Left ventricle myocardium inferior (tissue), 1 donor: ENCODE data around the gene SLC7A14. TPM values are rescaled to one million over a fixed set of nuclear protein-coding genes. Genes with fewer than 3 reads are reported as not detected.

Source experiments
- DNase-seq: peaks from one replicate; pipeline ENCODE4 v3.0.0-alpha.2; 2020
- H3K27ac ChIP-seq: fragments of 200-600 bp; replicated peaks from 2 replicates; pipeline ENCODE4 v1.8.0; 2021
- H3K27me3 ChIP-seq: fragments of 200-600 bp; 2 replicates; pipeline ENCODE4 v1.8.0; 2021; ENCODE audit warnings: low read depth
- H3K36me3 ChIP-seq: fragments of 200-600 bp; 2 replicates; pipeline ENCODE4 v1.8.0; 2021
- H3K4me1 ChIP-seq: fragments of 200-600 bp; 2 replicates; pipeline ENCODE4 v1.8.0; 2021
- H3K4me3 ChIP-seq: fragments of 200-600 bp; 2 replicates; pipeline ENCODE4 v1.8.0; 2021; ENCODE audit warnings: mild to moderate bottlenecking, moderate library complexity
- H3K9me3 ChIP-seq: fragments of 200-600 bp; replicated peaks from 2 replicates; pipeline ENCODE4 v1.8.0; 2021
- intact Hi-C: fragments of 100-400 bp; cut with micrococcal nuclease; formaldehyde crosslinking; loops from one replicate; pipeline ENCODE4 v1.11.0; 2022
- total RNA-seq: library from RNA; stranded (reverse); fragmentation: NEBNext Ultra II Directional; extraction: Animal tissue kit (Norgen Biotek cat#: 25700); gene quantifications from one replicate; pipeline ENCODE4 v1.2.1, GENCODE V29; 2021
- TF ChIP-seq, protein P1 (sequence below): fragments of 200-600 bp; IDR thresholded peaks from 2 replicates; pipeline ENCODE4 v1.8.0; 2021; ENCODE audit warnings: antibody characterized with exemption, mild to moderate bottlenecking, borderline replicate concordance
- donor health status: DM: no; HTN: yes; CAD: no; lungs with severe emphysema.

Gene SLC7A14
- total RNA-seq, 1 donor from 2014 or later = not detected

DNA sequence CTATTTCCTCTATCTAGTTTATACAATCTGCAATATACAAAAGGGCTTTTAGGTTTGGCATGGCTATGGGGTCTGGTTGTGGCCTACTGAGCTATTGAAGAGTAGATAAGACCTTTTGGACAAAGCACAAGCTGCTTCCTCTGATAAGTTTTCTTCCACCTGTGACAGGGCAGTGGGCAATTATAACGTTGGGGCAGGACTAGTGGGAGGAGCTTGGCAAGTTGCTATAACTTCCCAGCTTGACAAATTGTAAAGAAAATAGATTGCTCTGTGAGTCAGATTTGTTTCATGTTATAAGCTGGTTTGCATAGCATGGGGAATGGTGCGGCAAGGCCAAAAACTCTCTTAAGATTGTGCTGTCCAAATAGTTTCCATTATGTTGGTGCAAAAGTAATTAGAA is 64.9 kb downstream of the SLC7A14 start:
- TF ChIP-seq, protein P1, sequence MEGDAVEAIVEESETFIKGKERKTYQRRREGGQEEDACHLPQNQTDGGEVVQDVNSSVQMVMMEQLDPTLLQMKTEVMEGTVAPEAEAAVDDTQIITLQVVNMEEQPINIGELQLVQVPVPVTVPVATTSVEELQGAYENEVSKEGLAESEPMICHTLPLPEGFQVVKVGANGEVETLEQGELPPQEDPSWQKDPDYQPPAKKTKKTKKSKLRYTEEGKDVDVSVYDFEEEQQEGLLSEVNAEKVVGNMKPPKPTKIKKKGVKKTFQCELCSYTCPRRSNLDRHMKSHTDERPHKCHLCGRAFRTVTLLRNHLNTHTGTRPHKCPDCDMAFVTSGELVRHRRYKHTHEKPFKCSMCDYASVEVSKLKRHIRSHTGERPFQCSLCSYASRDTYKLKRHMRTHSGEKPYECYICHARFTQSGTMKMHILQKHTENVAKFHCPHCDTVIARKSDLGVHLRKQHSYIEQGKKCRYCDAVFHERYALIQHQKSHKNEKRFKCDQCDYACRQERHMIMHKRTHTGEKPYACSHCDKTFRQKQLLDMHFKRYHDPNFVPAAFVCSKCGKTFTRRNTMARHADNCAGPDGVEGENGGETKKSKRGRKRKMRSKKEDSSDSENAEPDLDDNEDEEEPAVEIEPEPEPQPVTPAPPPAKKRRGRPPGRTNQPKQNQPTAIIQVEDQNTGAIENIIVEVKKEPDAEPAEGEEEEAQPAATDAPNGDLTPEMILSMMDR = no peak
- Histone ChIP-seq H3K9me3 (no peaks in the 10 kb centered on the region), H3K4me3 (no peak overlapping the region), H3K4me1 (no peaks in the 10 kb centered on the region), H3K27me3 (peaks cover 11% of the 10 kb centered on the region), H3K27ac (no peak overlapping the region), H3K36me3 (no peaks in the 10 kb centered on the region)
- intact Hi-C loops = no loop called here
- DNase-seq = no peak

DNA sequence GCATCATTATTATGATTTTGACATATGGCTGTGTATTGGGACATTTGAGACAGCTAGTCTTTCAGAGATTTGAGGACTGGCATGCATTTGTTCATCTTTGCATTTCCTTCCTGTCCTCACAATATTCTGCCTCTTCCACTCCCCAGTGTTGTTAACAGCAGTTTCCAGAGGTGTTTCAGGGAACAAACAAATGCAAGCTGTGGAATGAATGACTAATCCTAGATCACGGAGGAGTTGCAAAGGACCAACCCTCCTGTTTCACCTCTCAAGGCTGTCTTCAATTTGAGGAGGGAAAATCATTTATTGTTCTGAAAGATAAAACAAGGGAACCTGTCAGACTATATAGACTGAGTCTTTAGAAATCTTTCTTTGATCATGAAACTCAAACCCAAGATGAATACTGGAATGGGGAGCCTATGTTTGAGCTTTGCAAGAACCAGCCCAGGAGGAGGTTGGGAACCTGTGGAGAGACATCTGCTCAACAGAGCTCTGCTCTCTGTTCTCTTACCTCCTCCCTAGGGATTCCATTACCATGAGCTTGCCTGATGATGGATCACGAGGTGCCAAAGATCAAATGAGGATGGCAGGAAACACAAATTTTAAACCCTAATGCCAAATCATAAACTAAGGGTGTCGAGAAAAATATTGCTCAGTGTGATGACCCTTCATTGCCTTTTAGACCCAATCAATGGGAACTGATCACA is 68.5 kb downstream of the SLC7A14 start:
- Histone ChIP-seq H3K9me3 (no peaks in the 10 kb centered on the region), H3K27me3 (peaks cover 27% of the 10 kb centered on the region), H3K4me1 (no peaks in the 10 kb centered on the region), H3K4me3 (no peak overlapping the region), H3K36me3 (no peaks in the 10 kb centered on the region), H3K27ac (no peak overlapping the region)
- intact Hi-C loops = no loop called here
- TF ChIP-seq, protein P1 = no peak
- DNase-seq = no peak

DNA sequence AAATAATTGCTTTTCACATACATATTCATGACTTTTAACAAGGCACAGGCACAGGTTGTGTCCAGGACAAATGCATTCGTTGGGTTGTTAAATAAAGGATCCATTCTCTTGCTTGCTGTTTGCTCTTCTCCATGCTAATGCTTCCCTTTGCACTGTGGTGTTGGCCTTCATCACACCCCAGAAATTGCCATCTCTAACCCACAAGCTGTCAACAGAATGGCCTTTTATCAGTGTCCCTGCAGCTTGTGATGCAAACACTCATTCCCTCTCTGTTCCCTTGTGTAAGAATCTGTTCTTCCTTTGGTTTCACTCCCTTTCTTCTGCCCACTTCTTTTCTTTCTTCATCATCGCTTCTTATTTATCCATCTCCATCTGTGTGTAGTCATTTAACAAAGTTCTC is 72.2 kb downstream of the SLC7A14 start:
- Histone ChIP-seq H3K4me3 (no peak overlapping the region), H3K27ac (no peak overlapping the region), H3K27me3 (peaks cover 27% of the 10 kb centered on the region), H3K9me3 (no peaks in the 10 kb centered on the region), H3K36me3 (no peaks in the 10 kb centered on the region), H3K4me1 (no peaks in the 10 kb centered on the region)
- intact Hi-C loops = no loop called here
- TF ChIP-seq, protein P1 = no peak
- DNase-seq = no peak

- Histone ChIP-seq H3K27me3 (peaks cover 16% of the 10 kb centered on the region), H3K27ac (no peak overlapping the region), H3K4me1 (no peaks in the 10 kb centered on the region), H3K4me3 (no peak overlapping the region), H3K9me3 (no peaks in the 10 kb centered on the region), H3K36me3 (no peaks in the 10 kb centered on the region)
- intact Hi-C loops = no loop called here
- DNase-seq = no peak
- TF ChIP-seq, protein P1 = no peak
Measured at GRCh38 chr3:170511371-170511770, 74.5 kb downstream of the SLC7A14 start.

GRCh38 chr3:170508839-170509238 is 77.0 kb downstream of the SLC7A14 start:
- intact Hi-C loops = no loop called here
- DNase-seq = no peak

More at GRCh38 chr3:170508839-170509238, 77.0 kb downstream of the SLC7A14 start:
- TF ChIP-seq, protein P1 = no peak
- Histone ChIP-seq H3K27me3 (no peaks in the 10 kb centered on the region), H3K27ac (no peak overlapping the region), H3K9me3 (no peaks in the 10 kb centered on the region), H3K4me3 (no peak overlapping the region), H3K4me1 (no peaks in the 10 kb centered on the region), H3K36me3 (no peaks in the 10 kb centered on the region)
